ENCODE results near the gene MYO5B.
A peak's percentile ranks its signal among the peaks of the same experiment; 100 is the strongest.

Gene MYO5B

GRCh38 chr18:50090370-50091312 lies 104.3 kb downstream of the MYO5B start:
- no peak overlapping the region for H3K18ac ChIP-seq (ENCODE audit: low read length)
- H3K23ac ChIP-seq (ENCODE audit: low read depth, low read length, poor library complexity) = no peak overlapping the region
- no peaks in the 10 kb centered on the region for H3K27me3 ChIP-seq (ENCODE audit: control insufficient read depth in 3 of 3, insufficient read depth in 3 of 3, low read depth in 1 of 3, low read length in 3 of 3)
- H3K14ac ChIP-seq (ENCODE audit: low read length) = no peak overlapping the region
- H3K79me1 ChIP-seq (ENCODE audit: low read depth, low read length) = no peaks in the 10 kb centered on the region
- H4K91ac ChIP-seq (ENCODE audit: low read depth, low read length, poor library complexity) = no peak overlapping the region
- H2BK5ac ChIP-seq (ENCODE audit: low read length) = no peak overlapping the region
- H2BK15ac ChIP-seq (ENCODE audit: low read length) = no peak overlapping the region
- H3K9ac ChIP-seq (ENCODE audit: low read depth, low read length, poor library complexity) = no peak overlapping the region
- H3K4me2 ChIP-seq (ENCODE audit: insufficient read depth, low read length, poor library complexity, severe bottlenecking) = no peak overlapping the region
- H4K8ac ChIP-seq (ENCODE audit: low read depth, low read length) = no peak overlapping the region
- no peak overlapping the region for H2AFZ ChIP-seq (ENCODE audit: low read length)
- no peak overlapping the region for H2BK120ac ChIP-seq (ENCODE audit: low read depth, low read length)
- no peaks in the 10 kb centered on the region for H3K36me3 ChIP-seq (replicated peaks in 1 of 2; ENCODE audit: control insufficient read depth in 2 of 2, insufficient read depth in 2 of 2, low read length in 2 of 2)
- no peak overlapping the region for H3K27ac ChIP-seq (replicated peaks; ENCODE audit: low read length)
- H3K4me1 ChIP-seq (ENCODE audit: control insufficient read depth in 2 of 2, insufficient read depth in 1 of 2, low read depth in 1 of 2, low read length in 2 of 2) = peaks cover 1 to 7% of the 10 kb centered on the region in 2 donors
- no peak for DNase-seq (ENCODE audit: low spot score)
- H3K4me3 ChIP-seq (ENCODE audit: low read length in 2 of 2) = no peak overlapping the region
- H2BK12ac ChIP-seq (ENCODE audit: low read length) = no peak overlapping the region
- no CpG with 5 or more reads among the region's 6 CpGs for WGBS, 2 donors (ENCODE audit: extremely low coverage in 2 of 2, insufficient read length in 2 of 2, insufficient replicate concordance in 1 of 2)
- H3K4ac ChIP-seq (ENCODE audit: low read length) = no peak overlapping the region
- H3K9me3 ChIP-seq (replicated peaks in 1 of 2; ENCODE audit: control insufficient read depth in 2 of 2, insufficient read depth in 1 of 2, low read depth in 1 of 2, low read length in 2 of 2) = no peaks in the 10 kb centered on the region
- H2AK5ac ChIP-seq (ENCODE audit: low read depth, low read length) = no peak overlapping the region

DNA sequence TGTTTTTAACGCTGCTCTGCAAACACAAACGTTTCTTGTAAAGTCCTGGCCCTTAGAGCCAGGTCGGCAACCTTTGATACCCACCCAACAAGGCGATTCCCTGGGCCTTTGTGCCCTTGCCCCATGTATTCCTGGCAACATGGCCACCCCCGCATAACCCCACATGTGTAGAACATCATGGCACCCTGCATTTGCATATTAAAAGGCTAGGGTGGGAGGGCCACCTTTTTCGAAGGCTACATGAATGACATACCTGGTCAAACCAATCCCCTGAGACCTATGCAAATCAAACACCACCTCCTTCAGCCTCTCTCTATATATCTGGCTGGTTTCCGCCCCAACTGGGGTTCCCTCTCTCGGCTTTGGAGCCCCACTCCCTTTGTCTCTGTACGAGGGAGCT lies 105.2 kb downstream of the MYO5B start:
- Histone ChIP-seq H2BK120ac (ENCODE audit: low read depth, low read length) (no peak overlapping the region), H3K18ac (ENCODE audit: low read length) (no peak overlapping the region), H4K91ac (ENCODE audit: low read depth, low read length, poor library complexity) (no peak overlapping the region), H3K9ac (ENCODE audit: low read depth, low read length, poor library complexity) (no peak overlapping the region), H3K79me1 (ENCODE audit: low read depth, low read length) (no peaks in the 10 kb centered on the region), H3K4me2 (ENCODE audit: insufficient read depth, low read length, poor library complexity, severe bottlenecking) (no peak overlapping the region), H3K27me3 (ENCODE audit: control insufficient read depth in 3 of 3, insufficient read depth in 3 of 3, low read depth in 1 of 3, low read length in 3 of 3) (no peaks in the 10 kb centered on the region), H2AFZ (ENCODE audit: low read length) (no peak overlapping the region), H2BK12ac (ENCODE audit: low read length) (no peak overlapping the region), H3K27ac (replicated peaks; ENCODE audit: low read length) (no peak overlapping the region), H4K8ac (ENCODE audit: low read depth, low read length) (peak overlapping the region; percentile 1), H3K4ac (ENCODE audit: low read length) (no peak overlapping the region), H3K23ac (ENCODE audit: low read depth, low read length, poor library complexity) (no peak overlapping the region), H3K4me3 (ENCODE audit: low read length in 2 of 2) (no peak overlapping the region), H3K14ac (ENCODE audit: low read length) (no peak overlapping the region), H3K36me3 (replicated peaks in 1 of 2; ENCODE audit: control insufficient read depth in 2 of 2, insufficient read depth in 2 of 2, low read length in 2 of 2) (no peaks in the 10 kb centered on the region), H2BK15ac (ENCODE audit: low read length) (no peak overlapping the region), H3K9me3 (replicated peaks in 1 of 2; ENCODE audit: control insufficient read depth in 2 of 2, insufficient read depth in 1 of 2, low read depth in 1 of 2, low read length in 2 of 2) (no peaks in the 10 kb centered on the region), H2AK5ac (ENCODE audit: low read depth, low read length) (no peak overlapping the region), H2BK5ac (ENCODE audit: low read length) (no peak overlapping the region), H3K4me1 (ENCODE audit: control insufficient read depth in 2 of 2, insufficient read depth in 1 of 2, low read depth in 1 of 2, low read length in 2 of 2) (peaks cover 1 to 7% of the 10 kb centered on the region in 2 donors)
- WGBS, 2 donors (ENCODE audit: extremely low coverage in 2 of 2, insufficient read length in 2 of 2, insufficient replicate concordance in 1 of 2) = no CpG with 5 or more reads among the region's 9 CpGs
- DNase-seq (ENCODE audit: low spot score) = no peak

DNA sequence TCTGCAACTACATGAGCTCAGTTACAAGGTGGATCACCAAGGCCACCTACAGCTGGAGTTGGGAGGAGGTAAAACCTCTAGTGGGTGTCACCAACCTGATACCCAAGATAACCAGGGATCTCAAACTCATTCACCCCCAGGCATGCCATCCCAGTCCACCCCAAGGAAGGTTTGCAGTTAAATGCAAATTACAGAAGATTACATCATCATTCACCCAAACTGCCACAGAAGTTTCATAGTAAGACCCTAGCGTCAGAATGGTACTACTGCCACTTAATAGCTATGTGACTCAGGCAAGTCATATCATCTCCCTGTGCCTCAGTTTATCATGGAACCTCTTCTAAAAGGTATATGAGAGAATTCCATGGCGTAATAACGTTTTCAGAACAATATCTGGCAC lies 111.2 kb downstream of the MYO5B start:
- H3K18ac ChIP-seq (ENCODE audit: low read length) = no peak overlapping the region
- H3K27me3 ChIP-seq (ENCODE audit: control insufficient read depth in 3 of 3, insufficient read depth in 3 of 3, low read depth in 1 of 3, low read length in 3 of 3) = no peaks in the 10 kb centered on the region
- no peak overlapping the region for H3K4me3 ChIP-seq (ENCODE audit: low read length in 2 of 2)
- no peak overlapping the region for H2BK120ac ChIP-seq (ENCODE audit: low read depth, low read length)
- H3K4me1 ChIP-seq (ENCODE audit: control insufficient read depth in 2 of 2, insufficient read depth in 1 of 2, low read depth in 1 of 2, low read length in 2 of 2) = no peaks in the 10 kb centered on the region
- H2AFZ ChIP-seq (ENCODE audit: low read length) = no peak overlapping the region
- no CpG with 5 or more reads among the region's 3 CpGs for WGBS, 2 donors (ENCODE audit: extremely low coverage in 2 of 2, insufficient read length in 2 of 2, insufficient replicate concordance in 1 of 2)
- no peak for DNase-seq (ENCODE audit: low spot score)
- H3K23ac ChIP-seq (ENCODE audit: low read depth, low read length, poor library complexity) = no peak overlapping the region
- no peak overlapping the region for H2BK15ac ChIP-seq (ENCODE audit: low read length)
- no peak overlapping the region for H3K14ac ChIP-seq (ENCODE audit: low read length)
- H3K9me3 ChIP-seq (replicated peaks in 1 of 2; ENCODE audit: control insufficient read depth in 2 of 2, insufficient read depth in 1 of 2, low read depth in 1 of 2, low read length in 2 of 2) = no peaks in the 10 kb centered on the region
- H3K4me2 ChIP-seq (ENCODE audit: insufficient read depth, low read length, poor library complexity, severe bottlenecking) = no peak overlapping the region
- H3K27ac ChIP-seq (replicated peaks; ENCODE audit: low read length) = no peak overlapping the region
- H3K36me3 ChIP-seq (replicated peaks in 1 of 2; ENCODE audit: control insufficient read depth in 2 of 2, insufficient read depth in 2 of 2, low read length in 2 of 2) = no peaks in the 10 kb centered on the region
- H3K79me1 ChIP-seq (ENCODE audit: low read depth, low read length) = no peaks in the 10 kb centered on the region
- no peak overlapping the region for H4K91ac ChIP-seq (ENCODE audit: low read depth, low read length, poor library complexity)
- H4K8ac ChIP-seq (ENCODE audit: low read depth, low read length) = no peak overlapping the region
- H2BK12ac ChIP-seq (ENCODE audit: low read length) = no peak overlapping the region
- H2AK5ac ChIP-seq (ENCODE audit: low read depth, low read length) = no peak overlapping the region
- H3K4ac ChIP-seq (ENCODE audit: low read length) = no peak overlapping the region
- H2BK5ac ChIP-seq (ENCODE audit: low read length) = no peak overlapping the region
- H3K9ac ChIP-seq (ENCODE audit: low read depth, low read length, poor library complexity) = no peak overlapping the region

DNA sequence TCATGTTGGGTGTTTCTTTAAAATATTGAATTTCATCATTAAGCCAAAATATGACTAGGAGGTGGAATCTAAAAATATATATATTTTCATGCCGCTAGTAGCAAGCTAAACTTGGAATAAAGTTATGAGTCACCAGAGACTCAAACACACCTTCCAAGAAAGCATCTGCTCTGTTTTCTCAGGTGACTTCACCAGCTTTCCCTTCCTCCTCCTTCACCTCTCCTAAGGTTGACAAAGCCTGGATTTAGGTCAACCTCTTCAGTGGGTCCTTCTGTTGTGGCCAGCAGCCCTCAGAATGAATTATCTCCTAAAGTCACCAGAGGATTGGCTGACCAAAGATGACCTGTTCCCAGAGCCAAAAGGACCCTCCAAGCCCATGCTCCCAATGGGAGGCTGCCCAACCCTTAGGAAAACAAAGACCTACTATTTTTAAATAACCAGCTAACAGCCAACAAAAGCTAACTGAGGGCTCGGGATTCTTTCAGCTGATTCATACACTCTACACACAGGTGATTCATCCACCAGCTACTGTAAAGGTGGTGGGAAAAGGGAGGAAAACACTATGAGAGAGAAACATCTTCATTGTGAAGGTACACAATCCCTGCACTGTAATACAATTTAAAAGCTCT lies 113.9 kb downstream of the MYO5B start:
- H2AFZ ChIP-seq (ENCODE audit: low read length) = no peak overlapping the region

More for the DNA sequence above, 113.9 kb downstream of the MYO5B start:
- no peak overlapping the region for H3K27ac ChIP-seq (replicated peaks; ENCODE audit: low read length)
- peaks cover 0 to 5% (median 0%) of the 10 kb centered on the region in 3 experiments for H3K27me3 ChIP-seq (ENCODE audit: control insufficient read depth in 3 of 3, insufficient read depth in 3 of 3, low read depth in 1 of 3, low read length in 3 of 3)
- DNase-seq (ENCODE audit: low spot score) = no peak
- no CpG with 5 or more reads among the region's 2 CpGs for WGBS, 2 donors (ENCODE audit: extremely low coverage in 2 of 2, insufficient read length in 2 of 2, insufficient replicate concordance in 1 of 2)
- H3K4me3 ChIP-seq (ENCODE audit: low read length in 2 of 2) = no peak overlapping the region
- H2BK12ac ChIP-seq (ENCODE audit: low read length) = no peak overlapping the region
- no peak overlapping the region for H2BK120ac ChIP-seq (ENCODE audit: low read depth, low read length)
- no peak overlapping the region for H3K4ac ChIP-seq (ENCODE audit: low read length)
- H3K4me2 ChIP-seq (ENCODE audit: insufficient read depth, low read length, poor library complexity, severe bottlenecking) = no peak overlapping the region
- H3K36me3 ChIP-seq (replicated peaks in 1 of 2; ENCODE audit: control insufficient read depth in 2 of 2, insufficient read depth in 2 of 2, low read length in 2 of 2) = no peaks in the 10 kb centered on the region
- no peak overlapping the region for H4K8ac ChIP-seq (ENCODE audit: low read depth, low read length)
- no peak overlapping the region for H3K14ac ChIP-seq (ENCODE audit: low read length)
- H3K4me1 ChIP-seq (ENCODE audit: control insufficient read depth in 2 of 2, insufficient read depth in 1 of 2, low read depth in 1 of 2, low read length in 2 of 2) = peaks cover 0 to 1% of the 10 kb centered on the region in 2 donors
- no peak overlapping the region for H4K91ac ChIP-seq (ENCODE audit: low read depth, low read length, poor library complexity)
- H3K9ac ChIP-seq (ENCODE audit: low read depth, low read length, poor library complexity) = no peak overlapping the region
- H2AK5ac ChIP-seq (ENCODE audit: low read depth, low read length) = no peak overlapping the region
- no peak overlapping the region for H2BK5ac ChIP-seq (ENCODE audit: low read length)
- H3K18ac ChIP-seq (ENCODE audit: low read length) = no peak overlapping the region
- no peaks in the 10 kb centered on the region for H3K79me1 ChIP-seq (ENCODE audit: low read depth, low read length)
- no peaks in the 10 kb centered on the region for H3K9me3 ChIP-seq (replicated peaks in 1 of 2; ENCODE audit: control insufficient read depth in 2 of 2, insufficient read depth in 1 of 2, low read depth in 1 of 2, low read length in 2 of 2)
- no peak overlapping the region for H3K23ac ChIP-seq (ENCODE audit: low read depth, low read length, poor library complexity)
- no peak overlapping the region for H2BK15ac ChIP-seq (ENCODE audit: low read length)
